Tibial artery (tissue), 4 donors: ENCODE results near the gene ATP6V1C2.
"Not testable (repeated sequence)": the region's sequence is repeated elsewhere in the genome, so short reads cannot be mapped to it uniquely, and the experiment has no call there.

Source experiments
- DNase-seq, 2 donors: peaks; one replicate each; pipeline ENCODE4 v3.0.0-alpha.2; 2019
- H3K27ac ChIP-seq, 2 donors: fragments of 200-600 bp; sonication (generic) in 1 of 2; 1 replicate in 1 of 2; 2 replicates in 1 of 2; pipeline ENCODE4 v1.5.1; 2018 to 2019; ENCODE audit warnings: mild to moderate bottlenecking in 1 of 2
- H3K27me3 ChIP-seq, 2 donors: fragments of 200-600 bp; sonication (generic) in 1 of 2; one replicate each; pipeline versions ENCODE4 v1.5.1 to v1.6.0; 2016 to 2019
- H3K36me3 ChIP-seq, 3 donors: fragments of 200-600 bp; sonication (generic) in 2 of 3; one replicate each; pipeline ENCODE4 v1.5.1; 2016 to 2019; ENCODE audit warnings: mild to moderate bottlenecking in 2 of 3
- H3K4me1 ChIP-seq, 4 donors: fragments of 200-600 bp; sonication (generic) in 2 of 4; 1 replicate in 3 of 4; 2 replicates in 1 of 4; pipeline ENCODE4 v1.5.1; 2016 to 2019
- H3K4me3 ChIP-seq, 2 donors: fragments of 200-600 bp; sonication (generic) in 1 of 2; 1 replicate in 1 of 2; 2 replicates in 1 of 2; pipeline ENCODE4 v1.5.1; 2018 to 2019; ENCODE audit warnings: mild to moderate bottlenecking in 2 of 2
- H3K9me3 ChIP-seq, 3 donors: fragments of 200-600 bp; sonication (generic) in 1 of 3; one replicate each; pipeline ENCODE4 v1.5.1; 2016 to 2019
- CTCF ChIP-seq, 2 experiments: fragments of 200-600 bp in 1 of 2; fragments of 450-650 bp in 1 of 2; IDR thresholded peaks; one replicate each; pipeline ENCODE4 v1.5.1; 2017 to 2019; ENCODE audit warnings: antibody characterized with exemption in 2 of 2, mild to moderate bottlenecking in 1 of 2, moderate library complexity in 1 of 2
- intact Hi-C: fragments of 100-400 bp; cut with DNase I; formaldehyde crosslinking; loops from one replicate; pipeline ENCODE4 v1.15.0; 2023; ENCODE audit warnings: low total_unique reads

Gene ATP6V1C2

GRCh38 chr2:10794876-10795275, 73.4 kb downstream of the ATP6V1C2 start:
- intact Hi-C loops: no loop called here
- H3K4me3 ChIP-seq: no peak overlapping the region
- TF ChIP-seq CTCF (IDR thresholded peaks at IDR 0.05): no peak

GRCh38 chr2:10795508-10796046, 74.1 kb downstream of the ATP6V1C2 start:
- H3K9me3 ChIP-seq: no peaks in the 10 kb centered on the region
- H3K27me3 ChIP-seq: no peaks in the 10 kb centered on the region
- no peak overlapping the region for H3K27ac ChIP-seq
- TF ChIP-seq CTCF (IDR thresholded peaks at IDR 0.05): no peak
- no peak overlapping the region for H3K4me3 ChIP-seq
- no peak for DNase-seq
- H3K36me3 ChIP-seq: peaks cover 52 to 80% (median 77%) of the 10 kb centered on the region in 3 donors
- H3K4me1 ChIP-seq: no peaks in the 10 kb centered on the region
- intact Hi-C loops: no loop called here

More at GRCh38 chr2:10794876-10795275, 73.4 kb downstream of the ATP6V1C2 start:
- Histone ChIP-seq H3K27ac (no peak overlapping the region), H3K9me3 (no peaks in the 10 kb centered on the region), H3K27me3 (no peaks in the 10 kb centered on the region), H3K4me1 (no peaks in the 10 kb centered on the region), H3K36me3 (peaks cover 59 to 83% (median 82%) of the 10 kb centered on the region in 3 donors)
- no peak for DNase-seq

- no peak for TF ChIP-seq CTCF (IDR thresholded peaks at IDR 0.05)
- Histone ChIP-seq H3K4me3 (no peak overlapping the region), H3K36me3 (peaks cover 53 to 80% (median 76%) of the 10 kb centered on the region in 3 donors), H3K4me1 (no peaks in the 10 kb centered on the region), H3K9me3 (no peaks in the 10 kb centered on the region), H3K27ac (no peak overlapping the region), H3K27me3 (no peaks in the 10 kb centered on the region)
- no peak for DNase-seq
- intact Hi-C loops: no loop called here
Observed at GRCh38 chr2:10796703-10797102, 75.3 kb downstream of the ATP6V1C2 start.

- intact Hi-C loops: no loop called here
- no peak overlapping the region for H3K4me3 ChIP-seq
- H3K9me3 ChIP-seq: no peaks in the 10 kb centered on the region
- H3K36me3 ChIP-seq: peaks cover 41 to 63% (median 61%) of the 10 kb centered on the region in 3 donors
- peaks cover 0 to 4% (median 0%) of the 10 kb centered on the region in 4 donors for H3K4me1 ChIP-seq
- no peak overlapping the region for H3K27ac ChIP-seq
- no peaks in the 10 kb centered on the region for H3K27me3 ChIP-seq
- no peak for TF ChIP-seq CTCF (IDR thresholded peaks at IDR 0.05)
- DNase-seq: no peak
Observed at GRCh38 chr2:10798783-10799182, 77.4 kb downstream of the ATP6V1C2 start.

GRCh38 chr2:10800163-10800562, 78.7 kb downstream of the ATP6V1C2 start:
- Histone ChIP-seq H3K27ac (no peak overlapping the region), H3K36me3 (peaks cover 31 to 54% (median 53%) of the 10 kb centered on the region in 3 donors), H3K27me3 (no peaks in the 10 kb centered on the region), H3K4me1 (peaks cover 0 to 4% (median 0%) of the 10 kb centered on the region in 4 donors), H3K4me3 (no peak overlapping the region), H3K9me3 (no peaks in the 10 kb centered on the region)
- intact Hi-C loops: no loop called here
- DNase-seq: no peak
- TF ChIP-seq CTCF (IDR thresholded peaks at IDR 0.05): no peak

GRCh38 chr2:10802657-10803056, 81.2 kb downstream of the ATP6V1C2 start:
- no peak overlapping the region for H3K27ac ChIP-seq
- H3K36me3 ChIP-seq: peaks cover 10 to 29% (median 28%) of the 10 kb centered on the region in 3 donors

GRCh38 chr2:10805990-10806389, 84.6 kb downstream of the ATP6V1C2 start:
- DNase-seq, H3K4me3 ChIP-seq, H3K27ac ChIP-seq, H3K27me3 ChIP-seq, intact Hi-C loops, H3K9me3 ChIP-seq: not testable (repeated sequence)
- peaks cover 8 to 14% (median 9%) of the 10 kb centered on the region in 3 donors for H3K36me3 ChIP-seq
- H3K4me1 ChIP-seq: peaks cover 0 to 36% (median 11%) of the 10 kb centered on the region in 4 donors

More at GRCh38 chr2:10802657-10803056, 81.2 kb downstream of the ATP6V1C2 start:
- Histone ChIP-seq H3K4me3 (no peak overlapping the region), H3K9me3 (no peaks in the 10 kb centered on the region), H3K4me1 (peaks cover 0 to 7% (median 2%) of the 10 kb centered on the region in 4 donors), H3K27me3 (no peaks in the 10 kb centered on the region)
- DNase-seq: no peak
- intact Hi-C loops: no loop called here
- no peak for TF ChIP-seq CTCF (IDR thresholded peaks at IDR 0.05)
